H54 (cell line): ENCODE data around the gene UBE2L6.
"Not testable (repeated sequence)": the region's sequence is repeated elsewhere in the genome, so short reads cannot be mapped to it uniquely, and the experiment has no call there.

Experiments
- DNase-seq: peaks from one replicate; pipeline ENCODE4 v3.0.0; 2011; ENCODE audit warnings: low spot score, mixed read lengths; ENCODE audit not compliant: insufficient read length
- FAIRE-seq: peaks from 3 replicates; lab custom pipeline; 2011; peaks lifted over from hg19 to GRCh38; lab: Jason Lieb, UNC
- POLR2A ChIP-seq: IDR thresholded peaks from 2 replicates; pipeline ENCODE4 v1.6.1; 2011; ENCODE audit warnings: low read depth, mild to moderate bottlenecking, low read length

Gene UBE2L6

DNA sequence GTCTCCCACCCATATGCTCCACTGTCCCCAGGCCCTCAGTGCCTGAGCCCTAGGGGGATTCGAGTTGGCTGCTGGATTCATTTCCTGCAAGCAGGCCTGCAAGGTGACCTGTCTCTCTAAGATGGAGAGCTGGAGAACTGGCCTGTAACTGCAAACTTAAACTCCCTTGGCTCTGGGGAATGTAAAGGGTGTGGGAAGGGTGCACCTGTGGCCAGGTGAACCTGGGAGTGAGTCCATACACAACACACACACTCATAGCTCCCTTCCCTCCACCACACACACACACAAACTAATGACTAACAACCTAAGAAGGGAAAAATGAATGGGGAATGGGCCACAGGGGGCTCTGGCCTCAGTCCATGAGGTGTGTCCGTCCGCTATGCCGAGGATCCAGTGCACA is 15.5 kb downstream of the UBE2L6 start:
- DNase-seq (no peak), FAIRE-seq (no peak)
- no peak for TF ChIP-seq POLR2A

DNA sequence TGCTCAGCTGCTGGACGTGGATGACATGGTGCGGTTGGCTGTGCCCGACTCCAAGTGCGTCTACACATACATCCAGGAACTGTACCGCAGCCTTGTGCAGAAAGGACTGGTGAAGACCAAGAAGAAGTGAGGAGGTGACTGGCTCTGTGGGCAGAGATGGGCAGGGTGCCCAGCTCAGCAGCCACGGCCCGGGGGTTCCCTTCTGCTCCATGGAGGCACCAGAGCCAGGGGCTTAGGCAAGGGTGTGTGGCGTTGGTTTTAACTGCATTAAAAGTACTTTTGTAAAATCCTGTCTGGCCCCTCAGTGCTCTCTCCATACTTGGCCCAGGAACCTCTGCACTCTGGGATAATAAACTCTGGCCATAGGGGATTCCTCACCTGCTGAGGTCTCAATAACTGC is 17.5 kb downstream of the UBE2L6 start:
- no peak for FAIRE-seq
- TF ChIP-seq POLR2A: no peak
- no peak for DNase-seq

DNA sequence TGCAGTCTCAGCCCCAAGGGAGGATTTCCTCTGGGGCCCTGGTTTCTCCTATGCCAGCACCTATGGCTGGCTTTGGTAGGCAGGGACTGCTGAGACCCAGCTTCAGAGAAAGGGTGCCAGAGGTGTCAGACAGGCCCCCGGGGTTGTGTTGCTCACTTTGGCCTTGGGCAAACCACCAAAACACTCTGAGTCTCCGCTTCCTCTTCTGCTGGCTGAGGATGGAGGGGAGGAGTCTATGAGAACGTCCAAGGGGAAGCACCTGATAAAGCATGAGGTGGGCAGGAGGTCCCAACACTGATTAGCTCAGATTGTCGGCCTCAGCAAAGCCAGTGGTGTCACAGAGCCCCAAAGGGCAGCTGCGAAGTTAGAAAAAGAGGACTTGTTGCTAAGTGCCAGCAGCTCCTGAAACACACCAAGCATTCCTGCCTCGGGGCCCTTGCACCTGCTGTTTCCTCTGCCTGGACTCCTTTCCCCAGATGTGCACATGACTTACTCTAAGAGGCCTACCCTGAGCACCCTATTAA is 19.6 kb downstream of the UBE2L6 start:
- TF ChIP-seq POLR2A: no peak
- FAIRE-seq (no peak), DNase-seq (no peak)

DNA sequence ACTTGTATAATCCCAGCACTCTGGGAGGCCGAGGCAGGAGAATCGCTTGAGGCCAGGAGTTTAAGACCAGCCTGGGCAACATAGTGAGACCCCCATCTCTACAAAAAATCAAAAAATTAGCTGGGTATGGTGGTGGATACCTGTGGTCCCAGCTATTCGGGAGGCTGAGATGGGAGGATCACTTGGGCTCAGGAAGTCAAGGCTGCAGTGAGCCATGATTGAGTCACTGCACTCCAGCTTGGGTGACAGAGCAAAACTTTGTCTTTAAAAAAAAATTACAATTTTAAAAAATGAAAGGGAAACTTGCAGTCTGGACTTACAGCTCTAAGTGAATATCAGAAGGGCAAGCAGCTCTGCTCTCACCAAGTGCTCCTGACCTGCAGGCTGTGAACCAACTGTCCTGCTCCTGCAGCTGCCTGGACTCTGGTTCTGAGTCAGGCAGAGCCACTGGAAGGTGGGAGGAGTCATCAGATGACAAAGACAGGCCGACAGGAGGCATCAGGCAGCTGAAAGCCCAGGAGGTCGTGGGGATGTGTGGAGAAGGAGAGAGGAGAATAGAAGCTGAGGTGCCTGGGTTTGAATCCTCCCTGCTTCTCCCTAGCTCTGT is 20.5 kb downstream of the UBE2L6 start:
- no peak for TF ChIP-seq POLR2A
- FAIRE-seq: peak; percentile 15
- DNase-seq: peak; percentile 83

DNA sequence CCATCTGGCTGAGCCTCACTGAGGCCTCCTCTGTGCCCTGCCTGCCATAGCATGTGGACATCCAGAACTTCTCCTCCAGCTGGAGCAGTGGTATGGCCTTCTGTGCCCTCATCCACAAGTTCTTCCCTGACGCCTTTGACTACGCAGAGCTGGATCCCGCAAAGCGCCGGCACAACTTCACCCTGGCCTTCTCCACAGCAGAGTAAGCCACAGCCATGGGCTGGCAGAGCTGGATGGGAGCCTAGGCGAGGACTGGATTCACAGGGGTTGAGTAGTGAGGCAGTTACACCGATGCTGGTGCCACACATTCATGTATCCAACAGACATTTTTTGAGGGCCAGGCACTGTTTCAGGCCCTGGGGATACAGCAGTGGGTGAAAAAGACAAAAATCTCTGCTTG is 21.0 kb downstream of the UBE2L6 start:
- FAIRE-seq (no peak), DNase-seq (no peak)
- no peak for TF ChIP-seq POLR2A

DNA sequence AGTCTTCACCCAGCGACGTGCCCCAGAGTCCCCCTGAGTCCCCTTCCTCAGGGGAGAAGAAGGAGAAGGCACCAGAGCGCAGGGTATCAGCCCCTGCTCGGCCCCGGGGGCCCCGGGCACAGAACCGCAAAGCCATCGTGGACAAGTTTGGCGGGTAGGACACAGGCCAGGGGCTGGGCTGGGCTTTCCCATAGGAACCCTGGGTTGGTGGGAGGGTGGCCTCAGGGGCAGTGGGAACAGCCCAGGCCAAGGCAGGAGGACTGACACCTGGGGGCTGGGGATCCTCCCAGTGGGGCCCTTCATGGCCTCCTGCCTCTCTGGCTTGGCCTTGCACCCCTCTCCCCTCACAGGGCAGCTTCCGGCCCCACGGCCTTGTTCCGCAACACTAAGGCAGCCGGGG is 21.6 kb downstream of the UBE2L6 start:
- FAIRE-seq (no peak), DNase-seq (no peak)
- no peak for TF ChIP-seq POLR2A

DNA sequence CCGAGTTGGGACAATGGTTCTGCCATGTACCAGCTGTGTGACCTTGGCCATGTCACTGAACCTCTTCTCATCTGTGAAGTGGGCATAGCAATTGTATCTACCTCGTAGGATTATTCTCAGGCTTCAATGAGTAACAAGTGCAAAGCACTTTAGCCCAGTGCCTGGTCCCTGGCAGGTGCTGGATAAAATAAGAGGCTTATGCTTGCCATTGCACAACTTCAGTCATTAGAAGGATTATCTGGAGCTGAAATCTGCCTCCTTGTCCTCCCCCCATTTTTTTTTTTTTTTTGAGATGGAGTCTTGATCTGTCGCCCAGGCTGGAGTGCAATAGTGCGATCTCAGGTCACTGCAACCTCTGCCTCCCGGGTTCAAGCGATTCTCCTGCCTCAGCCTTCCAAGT is 22.9 kb downstream of the UBE2L6 start:
- DNase-seq (no peak), FAIRE-seq (no peak)
- TF ChIP-seq POLR2A: no peak

DNA sequence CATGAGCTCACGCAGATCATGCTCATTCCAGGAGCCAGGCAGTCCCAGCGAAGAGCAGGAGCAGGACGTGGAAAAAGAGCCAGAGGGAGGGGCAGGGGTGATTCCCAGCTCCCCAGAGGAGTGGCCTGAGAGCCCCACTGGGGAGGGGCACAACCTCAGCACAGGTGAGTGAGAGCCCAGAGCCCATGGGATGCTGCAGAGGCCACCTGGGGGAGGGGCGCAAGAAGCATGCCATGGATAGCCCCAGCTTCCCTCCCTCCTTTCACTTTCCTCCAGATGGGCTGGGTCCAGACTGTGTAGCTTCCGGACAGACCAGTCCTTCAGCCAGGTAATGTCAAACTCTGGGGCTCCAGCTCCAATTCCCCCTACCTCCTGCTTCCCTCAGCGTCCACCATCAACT is 23.9 kb downstream of the UBE2L6 start:
- no peak for TF ChIP-seq POLR2A
- FAIRE-seq: no peak
- DNase-seq: no peak

DNA sequence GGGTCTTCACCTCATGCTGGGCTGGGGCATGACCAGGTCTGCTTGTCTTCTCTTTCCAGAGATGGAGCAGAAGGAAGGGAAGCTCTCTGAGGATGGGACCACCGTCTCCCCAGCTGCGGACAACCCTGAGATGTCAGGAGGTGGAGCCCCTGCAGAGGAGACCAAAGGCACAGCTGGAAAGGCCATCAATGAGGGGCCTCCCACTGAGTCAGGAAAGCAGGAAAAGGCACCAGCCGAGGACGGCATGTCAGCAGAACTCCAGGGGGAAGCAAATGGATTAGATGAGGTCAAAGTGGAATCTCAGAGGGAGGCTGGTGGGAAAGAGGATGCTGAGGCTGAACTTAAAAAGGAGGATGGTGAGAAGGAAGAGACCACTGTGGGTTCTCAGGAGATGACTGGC is 24.9 kb downstream of the UBE2L6 start:
- DNase-seq (no peak), FAIRE-seq (no peak)
- no peak for TF ChIP-seq POLR2A

DNA sequence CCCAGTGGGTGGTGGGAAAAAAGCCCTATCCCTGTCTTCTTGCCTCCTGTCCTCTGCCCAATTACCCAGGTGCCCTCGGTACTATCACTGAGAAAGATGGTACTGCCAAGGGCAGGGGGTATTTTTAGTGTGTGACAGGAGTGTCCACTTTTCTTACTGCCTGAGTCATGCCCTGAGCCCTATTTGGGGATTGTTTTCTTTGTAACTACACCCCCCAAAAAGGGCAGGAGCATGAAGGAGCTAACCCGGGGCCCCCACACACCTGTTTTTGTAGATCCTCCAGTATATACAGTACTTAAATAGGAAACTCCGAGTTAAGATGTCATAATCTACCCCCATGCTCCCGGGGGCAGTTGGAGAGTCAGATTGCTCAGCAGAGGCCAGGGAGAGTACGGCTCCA is 26.3 kb downstream of the UBE2L6 start:
- no peak for FAIRE-seq
- DNase-seq: no peak
- TF ChIP-seq POLR2A: no peak

DNA sequence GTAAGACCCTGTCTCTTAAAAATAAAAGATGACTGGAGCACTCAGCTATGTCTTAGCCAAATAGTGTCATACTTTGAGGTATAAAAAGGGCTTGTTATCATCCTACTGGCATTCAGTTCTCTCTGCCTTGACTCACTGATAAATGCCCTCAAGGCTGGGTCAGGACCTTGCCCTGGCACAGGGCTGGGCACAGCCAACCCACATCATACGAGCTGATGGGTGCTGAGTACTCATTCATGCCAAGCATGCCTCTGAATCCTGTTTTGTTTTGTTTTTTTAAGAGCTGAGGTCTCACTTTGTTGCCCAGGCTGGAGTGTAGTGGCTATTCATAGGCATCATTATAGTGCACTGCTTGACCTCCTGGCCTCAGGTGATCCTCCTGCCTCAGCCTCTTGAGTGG is 28.1 kb downstream of the UBE2L6 start:
- no peak for TF ChIP-seq POLR2A
- FAIRE-seq (no peak), DNase-seq (no peak)

DNA sequence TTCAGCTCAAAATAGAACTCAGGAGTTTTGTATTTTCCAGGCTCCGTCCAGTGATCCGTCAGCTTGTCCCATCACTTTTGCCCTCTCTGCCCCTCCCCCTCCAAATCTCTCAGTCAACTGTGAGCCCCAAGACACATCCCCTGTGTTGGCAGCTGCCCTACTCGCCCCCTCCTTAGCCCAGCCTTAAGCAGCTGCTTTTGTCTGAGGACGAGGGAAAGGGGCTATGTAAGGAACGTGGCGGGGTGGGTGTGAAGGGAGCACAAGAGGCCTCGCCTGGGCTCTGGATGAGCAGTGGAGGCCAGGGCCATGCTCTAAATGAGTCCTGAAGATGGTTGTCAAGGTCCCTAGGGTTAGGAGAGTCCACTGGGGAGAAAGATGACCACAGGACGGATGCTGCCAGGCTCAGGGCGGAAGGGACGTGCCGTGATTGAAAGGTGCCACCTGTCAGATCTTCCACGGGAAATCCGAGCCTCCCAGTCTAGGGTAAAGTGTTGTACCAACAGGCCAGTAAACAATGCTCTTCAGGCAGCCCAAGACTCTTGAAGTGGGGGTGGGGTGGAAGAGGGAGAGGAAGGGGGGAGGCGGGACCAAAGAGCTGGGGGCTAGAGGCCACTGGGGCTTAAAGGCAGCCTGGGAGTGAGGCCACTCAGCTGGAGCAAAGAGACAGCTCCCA is 30.4 kb downstream of the UBE2L6 start, which contains the start of gene SMTNL1:
SMTNL1 (plus strand) TSS at position 649 of the 673 bp plus-strand sequence. CDS start 5,048 bp downstream, outside the sequence.
- no peak for FAIRE-seq
- no peak for DNase-seq
- no peak for TF ChIP-seq POLR2A

DNA sequence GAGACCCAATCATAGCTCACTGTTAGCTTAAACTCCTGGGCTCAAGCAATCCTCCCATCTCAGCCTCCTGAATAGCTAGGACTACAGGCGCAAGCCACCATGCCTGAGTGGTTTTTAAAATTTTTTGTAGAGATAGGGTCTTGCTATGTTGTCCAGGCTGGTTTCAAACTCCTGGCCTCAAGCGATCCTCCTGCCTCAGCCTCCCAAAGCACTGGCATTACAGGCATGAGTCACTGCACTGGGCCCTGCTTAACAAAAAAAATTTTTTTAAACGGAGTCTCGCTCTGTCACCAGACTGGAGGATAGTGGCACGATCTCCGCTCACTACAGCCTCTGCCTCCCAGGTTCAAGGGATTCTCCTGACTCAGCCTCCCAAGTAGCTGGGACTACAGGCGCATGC is 33.0 kb downstream of the UBE2L6 start:
- not testable (repeated sequence) for DNase-seq, FAIRE-seq

DNA sequence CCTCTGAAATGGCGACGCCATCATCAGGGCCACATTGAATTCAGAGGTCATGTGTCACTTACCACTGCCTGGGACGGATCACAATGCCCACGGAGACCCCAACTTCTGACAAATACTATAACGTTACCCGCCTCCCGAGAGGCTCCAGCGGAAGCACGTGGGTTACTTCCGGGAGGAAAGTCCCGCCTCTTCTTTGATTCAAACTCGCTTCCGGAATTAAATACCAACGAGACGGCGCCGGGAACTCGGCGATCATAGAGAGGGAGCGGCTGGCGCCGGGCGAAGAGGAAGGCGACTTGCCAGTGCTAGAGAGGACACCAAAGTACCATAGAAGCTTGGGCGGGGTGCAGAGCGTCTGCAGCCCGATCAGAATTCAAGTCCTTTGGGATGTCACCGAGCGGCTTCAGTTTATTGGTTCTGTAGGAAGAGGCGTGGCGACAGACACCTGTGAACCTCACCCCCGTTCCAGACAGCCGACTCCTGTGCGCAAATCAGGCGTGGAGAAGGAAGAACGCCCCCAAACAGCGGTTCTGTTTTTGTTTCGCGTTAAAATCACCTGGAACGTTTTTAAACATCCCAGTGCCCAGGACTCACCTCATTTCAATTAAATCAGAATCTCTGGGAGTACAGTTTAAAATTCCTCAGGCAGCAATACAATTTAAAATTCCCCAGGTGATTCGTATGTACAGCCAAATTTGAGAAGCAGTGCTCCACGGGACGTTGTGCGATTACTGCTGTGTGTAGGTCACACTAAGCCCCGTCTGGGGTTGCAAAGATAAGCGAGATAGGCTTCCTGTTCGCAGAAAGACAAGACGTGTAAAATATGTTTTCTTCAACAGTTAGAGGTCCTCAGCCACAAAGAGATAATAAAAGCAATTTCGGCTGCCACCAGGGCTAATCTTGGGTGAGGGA is 36.6 kb downstream of the UBE2L6 start, which contains the start of gene TIMM10:
TIMM10 (minus strand) TSS at position 159 of the 912 bp plus-strand sequence. CDS start 565 bp downstream, outside the sequence.
- FAIRE-seq (peak; percentile 52), DNase-seq (peak; percentile 84)

More for the DNA sequence above, 36.6 kb downstream of the UBE2L6 start, which contains the start of gene TIMM10:
- peak; percentile 41 for TF ChIP-seq POLR2A
